Gastroesophageal sphincter (tissue), 4 donors: ENCODE data around the gene NAP1L3. TPM values are rescaled to one million over a fixed set of nuclear protein-coding genes. Genes with fewer than 3 reads are reported as not detected.

ENCODE experiments used
- ATAC-seq: fragments of 150-250 bp; one replicate; pipeline ENCODE4 v1.9.1; 2016; ENCODE audit warnings: mild to moderate bottlenecking, moderate library complexity
- H3K27ac ChIP-seq, 4 donors: fragments of 200-600 bp; sonication (generic) in 3 of 4; 1 replicate in 3 of 4; 2 replicates in 1 of 4; pipeline ENCODE4 v1.5.1; 2016 to 2019
- H3K27me3 ChIP-seq: fragments of 200-600 bp; sonication (generic); one replicate; pipeline ENCODE4 v1.5.1; 2019
- H3K36me3 ChIP-seq, 2 donors: fragments of 200-600 bp; sonication (generic); one replicate each; pipeline ENCODE4 v1.5.1; 2019; ENCODE audit warnings: control low read depth in 1 of 2
- H3K4me1 ChIP-seq, 3 donors: fragments of 200-600 bp; sonication (generic); 1 replicate in 2 of 3; 2 replicates in 1 of 3; pipeline ENCODE4 v1.5.1; 2016 to 2019; ENCODE audit warnings: control low read depth in 2 of 3
- H3K4me3 ChIP-seq, 2 donors: fragments of 200-600 bp; sonication (generic); one replicate each; pipeline ENCODE4 v1.5.1; 2019; ENCODE audit warnings: mild to moderate bottlenecking in 1 of 2, moderate library complexity in 1 of 2
- H3K9me3 ChIP-seq, 3 donors: fragments of 200-600 bp; sonication (generic); one replicate each; pipeline ENCODE4 v1.5.1; 2017 to 2019; ENCODE audit warnings: control low read depth in 2 of 3
- EP300 ChIP-seq: sonication (generic); formaldehyde crosslinking; IDR thresholded peaks from one replicate; pipeline ENCODE4 v1.6.1; 2017; ENCODE audit warnings: antibody characterized with exemption, mild to moderate bottlenecking
- POLR2A ChIP-seq, 2 donors: fragments of 450-650 bp; IDR thresholded peaks; one replicate each; pipeline ENCODE4 v1.6.1; 2017; ENCODE audit warnings: antibody characterized with exemption in 2 of 2, mild to moderate bottlenecking in 2 of 2, moderate library complexity in 1 of 2
- POLR2AphosphoS5 ChIP-seq: sonication (generic); formaldehyde crosslinking; IDR thresholded peaks from one replicate; pipeline ENCODE4 v1.6.1; 2017; ENCODE audit warnings: antibody characterized with exemption
- WGBS, 2 donors: methylation state at CpG; one replicate each; pipeline ENCODE4 v1.1.5; 2018; ENCODE audit warnings: low coverage in 1 of 2; 5-methylcytosine and 5-hydroxymethylcytosine counted together
- total RNA-seq, 4 donors: library from RNA; depleted of rRNA; stranded (reverse); fragments of >200 nt; gene quantifications; one replicate each; pipeline ENCODE4 v1.1.0, GENCODE V29; 2016
- TF ChIP-seq, protein P1 (sequence below), 4 experiments: fragments of 200-600 bp in 2 of 4; fragments of 450-650 bp in 2 of 4; sonication (generic) in 1 of 4; IDR thresholded peaks; one replicate each; pipeline ENCODE4 v1.5.1; 2017 to 2019; ENCODE audit warnings: antibody characterized with exemption in 4 of 4, mild to moderate bottlenecking in 2 of 4, moderate library complexity in 2 of 4

NAP1L3 gene, protein sequence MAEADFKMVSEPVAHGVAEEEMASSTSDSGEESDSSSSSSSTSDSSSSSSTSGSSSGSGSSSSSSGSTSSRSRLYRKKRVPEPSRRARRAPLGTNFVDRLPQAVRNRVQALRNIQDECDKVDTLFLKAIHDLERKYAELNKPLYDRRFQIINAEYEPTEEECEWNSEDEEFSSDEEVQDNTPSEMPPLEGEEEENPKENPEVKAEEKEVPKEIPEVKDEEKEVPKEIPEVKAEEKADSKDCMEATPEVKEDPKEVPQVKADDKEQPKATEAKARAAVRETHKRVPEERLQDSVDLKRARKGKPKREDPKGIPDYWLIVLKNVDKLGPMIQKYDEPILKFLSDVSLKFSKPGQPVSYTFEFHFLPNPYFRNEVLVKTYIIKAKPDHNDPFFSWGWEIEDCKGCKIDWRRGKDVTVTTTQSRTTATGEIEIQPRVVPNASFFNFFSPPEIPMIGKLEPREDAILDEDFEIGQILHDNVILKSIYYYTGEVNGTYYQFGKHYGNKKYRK
- 1 to 10 TPM; 2.7 to 5.8 (median 4.1) TPM for total RNA-seq

DNA sequence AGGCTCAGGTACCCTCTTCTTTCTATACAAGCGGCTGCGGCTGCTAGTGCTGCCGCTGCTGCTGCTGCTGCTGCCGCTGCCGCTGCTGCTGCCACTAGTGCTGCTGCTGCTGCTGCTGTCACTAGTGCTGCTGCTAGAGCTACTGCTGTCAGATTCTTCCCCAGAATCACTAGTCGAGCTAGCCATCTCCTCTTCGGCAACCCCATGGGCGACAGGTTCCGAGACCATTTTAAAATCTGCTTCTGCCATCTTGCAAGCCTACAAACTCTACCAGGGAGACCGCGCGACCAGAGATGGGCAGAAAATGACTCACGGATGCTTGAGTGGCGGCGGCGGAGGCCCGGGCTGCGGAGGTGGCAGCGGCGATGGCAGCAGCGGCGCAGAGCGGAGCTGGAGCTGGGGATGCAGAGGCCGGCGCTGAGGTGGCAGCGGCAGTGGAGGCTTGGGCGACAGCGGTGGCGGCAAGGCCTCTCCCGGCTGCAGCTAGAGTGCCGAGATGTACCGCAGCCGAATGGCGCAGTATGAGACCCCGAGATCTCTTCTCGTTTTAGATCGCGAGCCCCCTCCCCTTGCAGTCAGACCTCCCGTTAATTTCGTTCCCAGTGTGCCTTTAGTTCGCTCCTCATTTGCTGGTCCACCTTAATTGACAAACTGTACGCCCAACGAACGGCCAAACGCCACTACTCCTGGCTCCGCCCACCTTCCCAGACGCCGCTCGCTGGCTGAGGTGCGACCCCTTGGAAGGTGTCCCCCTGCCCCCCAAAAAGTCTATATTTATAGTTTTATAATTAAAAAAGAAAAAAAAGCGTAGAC lies at the start of gene NAP1L3:
Gene NAP1L3, minus strand, starts transcription at position 523 of the 813 bp plus-strand sequence. Its CDS starts 274 bp downstream, at position 249.
- TF ChIP-seq EP300 (no peak), POLR2AphosphoS5 (peak; percentile 16)
- Histone ChIP-seq H3K36me3 (no peaks in the 10 kb centered on the region), H3K4me3 (peak within 1 kb of the TSS; percentile 63 to 95), H3K27me3 (no peaks in the 10 kb centered on the region), H3K4me1 (peaks cover 0 to 9% (median 0%) of the 10 kb centered on the region in 3 donors), H3K27ac (peak within 1 kb of the TSS; percentile 30 to 80 (median 77)), H3K9me3 (no peaks in the 10 kb centered on the region)
- WGBS, 2 donors: 0% methylated on average over 7 to 11 of the region's 51 CpGs
- peak; percentile 84 for ATAC-seq

DNA sequence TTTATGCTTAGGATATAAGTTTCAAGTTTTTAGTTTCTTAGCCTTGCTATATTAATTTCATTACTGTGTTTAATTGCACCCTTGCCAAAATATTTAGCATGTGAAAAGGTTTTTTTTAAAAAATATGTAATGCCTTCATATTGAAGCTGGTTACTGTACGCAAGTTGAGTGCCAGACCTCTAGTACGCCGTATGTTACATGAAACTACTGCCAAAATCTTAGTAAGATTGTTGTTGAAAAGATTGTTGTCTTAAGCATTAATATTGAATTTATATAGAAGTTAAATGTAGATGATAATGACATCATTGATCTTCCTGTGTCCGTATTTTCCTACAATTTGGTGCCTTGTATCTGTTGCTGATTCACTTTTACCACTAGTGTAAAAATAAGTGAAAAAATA lies 37.7 kb upstream of the NAP1L3 start:
- no peak overlapping the region for H3K27ac ChIP-seq
- no peaks in the 10 kb centered on the region for H3K36me3 ChIP-seq
- no peaks in the 10 kb centered on the region for H3K27me3 ChIP-seq
- no peak for ATAC-seq
- no peak overlapping the region for H3K4me3 ChIP-seq
- WGBS, 2 donors: 79 to 87% methylated on average over 3 to 4 of the region's 4 CpGs
- TF ChIP-seq EP300: no peak
- TF ChIP-seq, protein P1, sequence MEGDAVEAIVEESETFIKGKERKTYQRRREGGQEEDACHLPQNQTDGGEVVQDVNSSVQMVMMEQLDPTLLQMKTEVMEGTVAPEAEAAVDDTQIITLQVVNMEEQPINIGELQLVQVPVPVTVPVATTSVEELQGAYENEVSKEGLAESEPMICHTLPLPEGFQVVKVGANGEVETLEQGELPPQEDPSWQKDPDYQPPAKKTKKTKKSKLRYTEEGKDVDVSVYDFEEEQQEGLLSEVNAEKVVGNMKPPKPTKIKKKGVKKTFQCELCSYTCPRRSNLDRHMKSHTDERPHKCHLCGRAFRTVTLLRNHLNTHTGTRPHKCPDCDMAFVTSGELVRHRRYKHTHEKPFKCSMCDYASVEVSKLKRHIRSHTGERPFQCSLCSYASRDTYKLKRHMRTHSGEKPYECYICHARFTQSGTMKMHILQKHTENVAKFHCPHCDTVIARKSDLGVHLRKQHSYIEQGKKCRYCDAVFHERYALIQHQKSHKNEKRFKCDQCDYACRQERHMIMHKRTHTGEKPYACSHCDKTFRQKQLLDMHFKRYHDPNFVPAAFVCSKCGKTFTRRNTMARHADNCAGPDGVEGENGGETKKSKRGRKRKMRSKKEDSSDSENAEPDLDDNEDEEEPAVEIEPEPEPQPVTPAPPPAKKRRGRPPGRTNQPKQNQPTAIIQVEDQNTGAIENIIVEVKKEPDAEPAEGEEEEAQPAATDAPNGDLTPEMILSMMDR (IDR thresholded peaks at IDR 0.05): no peak
- TF ChIP-seq POLR2AphosphoS5: no peak
- TF ChIP-seq POLR2A (IDR thresholded peaks at IDR 0.05): no peak
- H3K4me1 ChIP-seq: no peaks in the 10 kb centered on the region
- no peaks in the 10 kb centered on the region for H3K9me3 ChIP-seq

DNA sequence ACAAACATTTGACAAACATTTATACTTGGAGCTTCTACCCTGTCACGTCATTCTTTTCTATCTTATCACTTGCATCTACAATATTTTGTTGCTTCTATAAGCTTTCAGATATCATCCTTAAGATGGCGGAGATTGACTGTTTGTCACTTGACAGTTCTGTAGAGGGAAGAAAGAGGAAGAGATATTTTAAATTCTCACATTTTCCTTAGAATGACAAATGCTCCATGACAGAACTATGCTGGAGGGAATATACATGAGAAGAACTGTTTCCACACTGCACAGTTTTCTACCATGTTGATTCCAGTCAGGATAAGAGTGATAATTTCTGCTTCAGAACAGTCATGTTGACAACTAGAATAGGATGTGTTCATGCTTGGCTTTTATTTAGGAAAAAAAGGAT lies 30.3 kb upstream of the NAP1L3 start:
- H3K36me3 ChIP-seq: no peaks in the 10 kb centered on the region
- WGBS, 2 donors: 57 to 67% methylated on average over 1 to 2 of the region's 2 CpGs
- H3K4me3 ChIP-seq: no peak overlapping the region
- no peaks in the 10 kb centered on the region for H3K27me3 ChIP-seq
- no peaks in the 10 kb centered on the region for H3K9me3 ChIP-seq
- no peaks in the 10 kb centered on the region for H3K4me1 ChIP-seq
- H3K27ac ChIP-seq: no peak overlapping the region
- no peak for ATAC-seq
- TF ChIP-seq POLR2AphosphoS5: no peak
- no peak for TF ChIP-seq POLR2A (IDR thresholded peaks at IDR 0.05)
- no peak for TF ChIP-seq EP300
- TF ChIP-seq, protein P1 (IDR thresholded peaks at IDR 0.05): no peak

DNA sequence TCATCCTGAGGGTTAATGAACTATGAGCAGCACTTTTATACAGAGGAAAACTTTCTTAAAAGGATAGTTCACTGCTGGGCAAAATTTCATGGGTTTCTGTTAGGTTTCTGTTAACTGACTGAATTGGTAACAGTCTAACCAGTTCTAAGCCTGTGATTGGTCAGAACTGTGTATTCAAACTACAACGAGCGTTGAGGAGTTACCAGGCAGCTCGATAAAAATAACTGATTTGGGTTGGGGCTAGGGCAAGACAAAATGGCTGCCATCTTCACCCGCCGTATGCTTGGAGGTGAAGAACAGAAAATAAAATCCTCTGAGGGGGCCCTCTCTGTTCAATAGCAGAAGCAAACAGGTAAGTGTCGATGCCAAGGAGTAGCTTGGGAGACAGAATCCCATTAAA lies 22.6 kb upstream of the NAP1L3 start:
- WGBS, 2 donors: 71 to 88% methylated on average over 1 to 6 of the region's 6 CpGs
- H3K9me3 ChIP-seq: no peaks in the 10 kb centered on the region
- H3K36me3 ChIP-seq: no peaks in the 10 kb centered on the region
- no peak overlapping the region for H3K27ac ChIP-seq
- ATAC-seq: no peak
- no peak overlapping the region for H3K4me3 ChIP-seq
- H3K4me1 ChIP-seq: no peaks in the 10 kb centered on the region
- no peaks in the 10 kb centered on the region for H3K27me3 ChIP-seq
- TF ChIP-seq EP300 (no peak), POLR2AphosphoS5 (no peak), POLR2A (IDR thresholded peaks at IDR 0.05) (no peak)
- TF ChIP-seq, protein P1 (IDR thresholded peaks at IDR 0.05): no peak

DNA sequence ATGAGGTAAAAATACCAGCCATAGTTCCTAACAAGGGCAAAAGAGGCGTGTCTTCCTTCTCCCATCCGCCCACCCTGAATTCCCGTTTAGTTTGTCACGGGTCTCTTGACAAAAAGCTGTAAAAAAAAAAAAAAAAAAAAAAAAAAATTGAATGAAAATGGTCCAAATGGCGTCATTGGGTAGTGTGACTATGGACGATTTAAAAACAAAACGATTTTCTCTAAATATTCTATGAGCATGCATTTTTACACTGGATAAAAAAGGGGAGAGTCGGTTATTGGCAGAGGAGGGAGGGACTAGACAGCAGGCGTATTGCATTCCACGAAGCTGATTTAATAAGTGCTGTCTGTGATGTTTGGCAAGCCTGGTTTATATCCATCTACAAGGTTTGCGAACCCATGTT lies 492 bp upstream of the NAP1L3 start, which contains the start of gene FAM133A:
Gene FAM133A, plus strand, starts transcription at position 338 of the 403 bp plus-strand sequence. CDS start 35,214 bp downstream, outside the sequence.
- Histone ChIP-seq H3K4me3 (peak within 1 kb of the TSS; percentile 63 to 95), H3K27me3 (no peaks in the 10 kb centered on the region), H3K9me3 (no peaks in the 10 kb centered on the region), H3K36me3 (no peaks in the 10 kb centered on the region), H3K4me1 (peaks cover 0 to 9% (median 0%) of the 10 kb centered on the region in 3 donors), H3K27ac (peak within 1 kb of the TSS; percentile 30 to 80 (median 77))
- WGBS, 2 donors: 0 to 4% methylated on average over 9 to 10 of the region's 11 CpGs
- ATAC-seq: peak; percentile 52
- no peak for TF ChIP-seq EP300
- no peak for TF ChIP-seq POLR2A (IDR thresholded peaks at IDR 0.05)
- no peak for TF ChIP-seq POLR2AphosphoS5
- TF ChIP-seq, protein P1 (IDR thresholded peaks at IDR 0.05): no peak
